ENCODE results near the gene MYO10.
"Not testable (repeated sequence)": the region's sequence is repeated elsewhere in the genome, so short reads cannot be mapped to it uniquely, and the experiment has no call there.

Gene MYO10

GRCh38 chr5:16744164-16744880 is 191.8 kb downstream of the MYO10 start:
- no peak for DNase-seq (ENCODE audit: low read depth in 3 of 3)

- no peak for DNase-seq (ENCODE audit: low read depth in 3 of 3)
Measured at GRCh38 chr5:16742938-16743337, 193.2 kb downstream of the MYO10 start.

- DNase-seq (ENCODE audit: low read depth in 3 of 3), result no peak
Measured at GRCh38 chr5:16740811-16741392, 195.2 kb downstream of the MYO10 start.

DNA sequence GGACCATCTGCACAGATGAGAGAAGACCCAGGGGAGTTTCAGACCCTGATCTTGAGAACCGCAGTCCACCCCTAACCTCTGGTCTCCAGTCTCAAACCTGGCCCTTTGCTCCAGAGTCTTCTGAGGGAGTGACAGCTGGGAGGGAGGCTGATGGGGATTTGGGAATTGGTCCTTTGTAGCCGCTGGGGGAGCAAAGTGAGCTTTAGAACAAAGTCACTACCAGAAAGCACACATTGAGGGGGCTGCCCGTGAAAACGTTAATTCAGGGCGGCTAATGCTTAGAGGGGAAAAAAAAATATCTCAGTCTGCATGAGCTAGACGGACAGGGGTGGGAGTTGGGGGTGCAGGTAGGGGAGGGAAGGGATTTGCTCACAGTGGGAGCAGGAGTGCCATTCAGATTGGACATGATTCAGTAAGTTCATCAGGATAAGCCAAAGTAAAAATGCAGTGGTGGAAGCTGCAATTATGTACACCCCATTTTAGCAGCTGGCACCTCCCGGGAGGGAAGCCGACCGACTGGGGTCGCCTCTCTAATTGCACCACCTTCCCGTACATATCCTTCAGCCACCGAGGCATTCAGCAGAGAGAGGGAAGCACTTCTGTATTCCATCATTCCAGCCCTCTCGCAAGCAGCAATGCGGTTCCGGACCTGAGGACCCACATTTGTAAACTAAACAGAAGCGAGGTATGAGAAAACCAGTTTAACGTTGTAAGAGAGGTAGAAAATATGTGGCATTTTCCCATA is 195.8 kb downstream of the MYO10 start:
- DNase-seq (ENCODE audit: low read depth in 3 of 3), result no peak

DNA sequence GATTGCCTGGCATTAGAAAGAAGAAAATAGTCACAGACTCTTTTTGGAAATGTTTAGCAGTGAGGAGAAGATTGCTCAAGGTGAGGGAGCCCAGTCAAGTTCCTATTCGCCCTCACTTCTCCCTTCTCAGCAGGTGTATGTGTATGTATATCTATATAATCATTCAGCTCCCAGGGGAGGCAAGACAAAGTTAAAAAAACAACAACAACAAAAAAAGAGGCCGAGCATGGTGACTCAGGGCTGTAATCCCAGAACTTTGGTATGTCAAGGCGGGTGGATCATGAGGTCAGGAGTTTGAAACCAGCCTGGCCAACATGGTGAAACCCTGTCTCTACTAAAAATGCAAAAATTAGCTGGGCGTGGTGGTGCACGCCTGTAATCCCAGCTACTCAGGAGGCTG is 197.7 kb downstream of the MYO10 start:
- DNase-seq (ENCODE audit: low read depth in 3 of 3), result not testable (repeated sequence)

DNA sequence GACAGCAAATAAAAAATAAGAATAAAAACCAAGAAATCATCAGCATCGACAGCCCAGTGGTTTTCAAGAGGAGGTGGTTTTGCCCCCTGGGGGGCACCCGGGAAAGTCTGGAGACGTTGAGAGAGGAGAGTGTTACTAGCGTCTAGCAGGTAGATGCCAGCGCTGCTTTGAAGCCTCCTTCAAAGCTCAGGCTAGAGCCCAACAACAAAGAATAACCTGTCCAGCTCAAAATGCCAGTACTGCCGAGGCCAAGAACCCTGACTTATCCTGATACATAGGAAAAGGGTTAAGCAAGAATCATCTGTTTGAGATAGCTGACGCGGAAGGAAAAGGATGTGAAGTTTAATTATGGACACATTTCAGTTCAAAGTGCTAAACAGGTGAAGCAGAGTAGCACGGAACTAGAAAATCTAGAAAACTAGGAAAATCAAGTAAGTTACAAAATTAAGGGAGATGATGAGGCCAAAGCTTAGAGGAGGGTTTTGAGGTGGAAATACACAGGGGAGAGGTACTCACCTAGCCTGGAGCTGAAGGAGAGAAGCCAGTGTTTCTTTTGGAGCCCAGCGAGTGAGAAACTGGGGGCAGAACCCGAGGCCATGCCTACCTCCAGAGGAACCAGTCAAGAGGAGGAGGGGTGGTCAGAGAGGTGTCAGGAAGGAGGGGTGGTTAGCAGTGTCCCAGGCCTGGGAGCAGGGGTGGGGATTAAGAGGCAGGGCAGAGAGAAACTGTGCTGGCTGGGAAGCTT is 198.3 kb downstream of the MYO10 start:
- DNase-seq (ENCODE audit: low read depth in 3 of 3), result no peak

DNA sequence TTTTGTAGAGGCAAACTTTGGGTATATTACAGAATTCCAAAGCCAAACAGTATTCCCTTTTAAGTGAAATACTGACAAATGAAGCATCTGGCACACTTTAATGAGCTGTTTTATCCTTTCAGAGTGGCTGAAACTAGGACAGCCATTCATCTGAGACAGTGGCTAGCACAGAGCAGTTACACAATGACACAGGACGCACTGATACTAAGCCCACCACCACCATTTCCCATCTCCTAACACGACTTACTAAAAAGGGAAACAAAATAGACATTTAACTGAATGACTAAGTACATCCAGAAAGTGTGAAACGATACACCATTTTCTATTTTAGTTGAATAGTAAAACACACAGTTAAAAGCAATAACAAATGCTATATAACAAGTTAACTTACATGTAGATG is 198.9 kb downstream of the MYO10 start:
- DNase-seq (ENCODE audit: low read depth in 3 of 3), result no peak

- DNase-seq (ENCODE audit: low read depth in 3 of 3), result no peak
Measured at GRCh38 chr5:16736158-16736995, 199.7 kb downstream of the MYO10 start.

GRCh38 chr5:16735101-16736060 is 200.7 kb downstream of the MYO10 start:
- no peak for DNase-seq (ENCODE audit: low read depth in 3 of 3)

GRCh38 chr5:16733331-16734006 is 202.6 kb downstream of the MYO10 start:
- no peak for DNase-seq (ENCODE audit: low read depth in 3 of 3)

DNA sequence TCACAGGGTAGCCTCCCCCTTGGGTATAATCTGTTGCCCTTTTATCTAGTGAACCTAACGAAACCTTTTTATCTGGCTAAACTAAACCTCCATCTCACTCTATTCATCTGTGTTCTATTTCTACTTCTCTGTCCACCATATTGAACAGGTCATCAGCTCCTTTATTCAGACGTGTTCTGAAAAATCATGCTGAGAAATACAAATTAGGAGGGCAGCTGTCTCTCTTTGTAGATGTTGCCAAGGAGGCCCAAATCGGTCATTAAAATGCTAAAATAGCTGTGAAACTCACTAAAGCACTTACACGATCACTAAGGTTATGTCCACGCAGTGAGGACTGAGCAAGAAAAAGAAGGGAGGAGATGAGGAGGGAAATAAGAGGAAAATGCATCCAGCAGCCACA is 203.7 kb downstream of the MYO10 start:
- no peak for DNase-seq (ENCODE audit: low read depth in 3 of 3)

DNA sequence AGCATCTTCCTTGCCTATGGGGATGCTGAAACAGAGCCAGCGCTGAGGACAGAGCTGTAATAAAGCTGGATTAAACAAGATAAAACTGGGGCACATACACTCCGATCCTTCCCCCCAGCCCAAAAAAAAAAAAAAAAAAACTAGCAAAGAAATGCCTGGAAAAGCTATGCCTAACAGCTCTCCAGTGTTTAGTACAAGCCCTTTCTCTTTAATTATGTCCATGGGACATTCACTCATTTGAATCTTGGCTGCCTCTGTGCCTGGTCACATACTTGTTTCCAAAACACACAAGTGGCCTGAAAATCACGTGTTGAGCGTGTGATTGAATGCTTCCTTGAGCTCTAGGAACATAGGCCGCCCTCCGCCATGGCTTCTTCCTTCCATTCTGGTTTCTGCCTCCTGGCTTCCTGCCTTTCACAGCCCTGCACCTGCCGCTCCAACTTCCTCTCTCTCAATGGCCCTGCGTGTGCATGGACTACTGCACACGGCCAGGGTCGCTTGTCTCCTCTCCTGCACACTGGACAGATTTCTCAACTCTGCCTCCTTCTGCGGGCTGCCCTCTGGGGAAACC is 208.2 kb downstream of the MYO10 start:
- no peak for DNase-seq (ENCODE audit: low read depth in 3 of 3)

- DNase-seq (ENCODE audit: low read depth in 3 of 3), result peak in 1 of 3 donors; percentile 1
Measured at GRCh38 chr5:16726538-16726946, 209.5 kb downstream of the MYO10 start.

GRCh38 chr5:16725575-16725974 is 210.5 kb downstream of the MYO10 start:
- DNase-seq (ENCODE audit: low read depth in 3 of 3), result no peak

DNA sequence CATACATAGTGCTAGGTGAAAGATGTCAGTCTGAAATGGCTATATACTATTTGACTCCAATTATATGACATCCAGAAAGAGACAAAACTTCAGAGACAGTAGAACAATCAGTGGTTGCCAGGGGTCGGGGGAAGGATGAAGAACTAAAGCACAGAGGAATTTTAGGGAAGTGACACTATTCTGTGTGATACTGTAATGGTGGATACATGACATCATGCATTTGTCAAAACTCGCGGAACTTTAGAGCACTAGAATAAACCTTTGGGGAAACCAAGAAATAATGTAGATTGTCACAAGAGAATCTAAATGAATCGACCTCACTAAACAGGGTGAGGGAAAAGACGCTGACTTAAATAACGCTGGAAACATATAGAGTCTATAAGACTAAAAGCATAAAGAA is 212.3 kb downstream of the MYO10 start:
- no peak for DNase-seq (ENCODE audit: low read depth in 3 of 3)

GRCh38 chr5:16722097-16722495 is 214.0 kb downstream of the MYO10 start:
- DNase-seq (ENCODE audit: low read depth in 3 of 3), result no peak

- no peak for DNase-seq (ENCODE audit: low read depth in 3 of 3)
Measured at GRCh38 chr5:16721151-16722096, 214.7 kb downstream of the MYO10 start.

DNA sequence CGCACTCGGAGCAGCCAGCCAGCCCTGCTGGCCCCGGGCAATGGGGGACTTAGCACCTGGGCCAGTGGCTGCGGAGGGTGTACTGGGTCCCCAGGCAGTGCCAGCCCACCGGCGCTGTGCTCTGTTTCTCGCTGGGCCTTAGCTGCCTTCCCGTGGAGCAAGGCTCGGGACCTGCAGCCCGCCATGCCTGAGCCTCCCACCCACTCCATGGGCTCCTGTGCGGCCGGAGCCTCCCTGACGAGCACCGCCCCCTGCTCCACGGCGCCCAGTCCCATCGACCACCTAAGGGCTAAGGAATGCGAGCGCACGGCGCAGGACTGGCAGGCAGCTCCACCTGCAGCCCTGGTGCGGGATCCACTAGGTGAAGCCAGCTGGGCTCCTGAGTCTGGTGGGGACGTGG is 218.1 kb downstream of the MYO10 start:
- DNase-seq (ENCODE audit: low read depth in 3 of 3), result not testable (repeated sequence)

Data from stimulated activated CD4-positive, alpha-beta T cell treated with anti-CD3 and anti-CD28 coated beads, TNF-alpha, amount 100 ng/mL, for 48 hours (primary cell).